ENCODE measurements around the gene OTOG.

The OTOG gene

DNA sequence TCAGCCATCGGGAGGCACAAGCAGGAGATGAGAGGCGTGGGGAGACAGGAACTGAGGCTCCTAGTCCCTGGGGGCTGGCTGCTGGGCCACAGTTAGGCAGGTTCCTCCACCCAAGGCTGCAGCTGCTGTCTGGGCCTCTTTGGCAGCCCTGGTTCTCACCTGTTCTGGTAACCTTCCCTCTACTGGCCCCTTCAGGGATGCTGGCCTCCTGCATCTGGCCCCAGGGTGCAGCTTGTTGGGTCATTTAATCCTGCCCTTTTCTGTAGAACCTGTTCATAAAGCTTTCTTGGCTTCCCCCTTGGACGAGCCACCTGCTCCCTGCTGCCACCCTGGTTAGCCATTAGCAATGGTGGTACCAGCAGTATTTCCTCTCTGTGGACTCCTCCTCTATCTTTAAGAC, 8.3 kb upstream of the OTOG start:
- DNase-seq (ENCODE audit: low read depth in 2 of 2) = no peak

DNA sequence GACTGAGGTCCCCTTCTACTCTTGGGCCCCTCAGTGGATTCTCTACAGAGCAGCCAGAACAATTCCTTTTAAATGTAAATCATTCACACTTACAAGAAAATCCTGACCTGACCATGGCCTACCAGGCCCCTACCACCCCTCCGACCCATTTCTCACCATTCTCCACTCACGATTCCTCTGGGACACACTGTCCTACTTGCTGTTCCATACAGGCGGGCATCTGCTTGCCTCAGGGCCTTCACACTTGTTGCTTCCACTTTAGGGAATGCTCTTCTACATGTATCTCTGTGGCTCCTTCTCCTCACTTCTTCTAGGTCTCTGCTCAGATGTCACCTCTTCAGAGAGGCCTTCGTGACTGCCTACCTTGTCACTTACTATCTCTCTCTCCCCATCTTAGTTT, 6.3 kb upstream of the OTOG start:
- DNase-seq (ENCODE audit: low read depth in 2 of 2) = no peak

DNA sequence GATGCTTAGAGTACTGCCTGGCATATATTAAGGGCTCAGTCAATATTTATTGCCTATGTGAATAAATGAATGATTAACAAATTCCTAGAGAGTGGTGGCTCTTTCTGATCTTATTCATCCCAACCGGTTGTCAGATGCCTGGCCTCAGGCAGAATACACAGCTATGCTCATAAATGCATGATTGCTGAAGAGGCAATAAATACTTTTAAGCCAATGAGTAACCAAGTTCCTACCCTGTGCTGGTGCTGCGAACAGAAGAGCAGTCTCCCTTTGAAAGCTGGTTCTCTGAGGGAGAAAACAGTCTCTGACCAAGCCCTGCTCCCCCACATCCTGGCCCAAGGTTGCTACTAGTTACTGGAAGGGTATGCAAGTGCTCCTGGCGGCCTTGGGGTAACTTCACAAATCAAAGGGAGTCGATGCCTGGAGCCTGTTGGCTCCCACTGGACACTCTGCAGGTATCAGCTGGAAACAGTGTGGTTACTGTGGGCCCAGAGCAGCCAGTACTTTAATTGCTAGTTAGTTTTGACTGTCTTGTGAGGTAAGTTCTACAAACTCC, 5.7 kb upstream of the OTOG start:
- no peak for DNase-seq (ENCODE audit: low read depth in 2 of 2)

DNA sequence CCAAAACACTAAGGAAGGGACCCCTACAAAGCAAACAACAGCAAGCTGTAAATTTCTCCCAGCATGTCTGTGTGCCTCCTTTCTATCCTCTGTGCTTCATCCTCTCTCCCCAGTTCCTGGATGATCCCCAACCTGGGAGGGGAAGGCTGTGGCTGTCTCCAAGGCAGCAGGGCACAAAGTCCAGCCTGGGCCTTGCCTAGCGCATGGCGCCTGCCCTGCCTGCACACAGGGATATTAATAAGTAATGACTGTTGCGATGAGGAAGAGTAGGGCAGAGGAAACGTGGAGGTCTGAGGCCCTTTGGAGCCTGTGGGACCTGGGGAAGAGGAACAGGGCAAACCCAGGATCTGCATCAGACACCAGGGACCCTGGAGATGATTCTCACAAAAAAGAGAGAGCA, 4.8 kb upstream of the OTOG start:
- no peak for DNase-seq (ENCODE audit: low read depth in 2 of 2)

DNA sequence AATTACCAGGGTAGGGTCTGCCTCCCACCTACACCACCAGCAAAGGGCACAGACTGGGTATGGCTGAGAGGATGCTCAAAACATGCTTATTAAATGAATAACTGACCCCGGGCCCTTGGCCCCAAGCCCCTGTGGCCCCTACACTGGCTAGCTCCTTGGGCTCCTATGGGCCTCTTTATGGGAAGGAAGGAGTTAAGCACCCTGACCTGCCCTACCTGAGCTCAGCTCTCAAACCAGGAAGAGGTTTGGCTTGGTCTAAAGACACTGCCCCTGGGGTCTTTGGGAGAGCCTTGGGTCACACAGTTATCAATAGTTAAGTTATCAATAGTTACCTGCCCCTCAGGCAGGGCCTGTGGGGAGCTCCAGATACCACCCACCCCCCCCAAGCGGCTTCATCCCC, 4.0 kb upstream of the OTOG start:
- DNase-seq (ENCODE audit: low read depth in 2 of 2) = no peak

DNA sequence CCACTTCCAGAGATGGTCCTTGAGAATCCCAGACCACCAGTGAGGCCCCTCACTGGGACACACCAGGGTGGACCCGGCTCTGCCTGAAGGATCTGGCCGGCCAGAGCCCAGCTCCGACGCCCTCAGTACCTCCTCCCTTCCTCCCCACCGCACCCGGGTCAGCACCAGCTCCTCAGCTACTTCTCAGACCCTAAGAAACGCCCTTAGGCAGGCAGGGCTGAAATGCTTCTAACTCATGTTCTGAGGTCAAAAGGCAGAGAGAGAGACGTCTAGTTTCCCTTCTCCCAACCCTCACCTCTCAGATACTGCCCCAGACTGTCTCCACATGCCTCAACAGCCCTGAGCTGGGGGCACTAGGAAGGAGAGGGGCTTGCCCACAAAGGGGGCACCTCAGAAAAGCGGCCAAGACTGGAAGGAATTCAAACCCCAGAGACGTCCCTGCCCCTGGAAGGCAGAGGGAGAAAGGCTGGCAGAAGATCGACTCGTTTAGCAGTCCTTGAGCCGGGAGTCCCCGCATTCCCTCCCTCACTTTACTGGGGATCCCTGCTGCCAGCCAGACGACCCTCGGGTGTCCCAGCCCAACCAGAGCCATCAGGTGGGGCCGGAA, 3.4 kb upstream of the OTOG start:
- no peak for DNase-seq (ENCODE audit: low read depth in 2 of 2)

DNA sequence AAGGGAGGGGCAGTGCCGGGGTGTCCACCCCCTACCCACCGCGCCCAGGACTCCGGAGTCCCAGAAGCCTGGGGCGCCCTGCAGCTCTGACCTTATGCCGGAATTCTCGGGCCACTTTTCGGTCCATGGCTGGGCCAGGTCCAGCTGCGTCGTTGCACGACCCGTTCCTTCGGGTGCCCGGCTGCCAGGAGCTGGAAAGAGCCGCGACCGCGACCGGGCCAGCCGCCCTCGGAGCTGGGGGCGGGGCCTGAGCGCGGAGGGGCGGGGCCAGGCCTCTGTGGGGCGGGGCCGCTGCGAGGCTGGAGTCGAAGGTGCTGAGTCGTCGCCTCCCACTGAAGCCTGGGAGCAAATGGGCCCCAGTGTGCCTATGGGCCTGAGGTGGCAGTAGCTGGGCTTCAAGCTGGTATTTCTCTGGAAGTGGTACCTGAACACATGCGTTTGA, 2.9 kb upstream of the OTOG start, which contains the start of gene USH1C:
Gene USH1C (minus strand): TSS at position 236 of the 442 bp plus-strand sequence. CDS start 109 bp downstream, at position 127.
- DNase-seq (ENCODE audit: low read depth in 2 of 2) = peak; percentile 13 to 18

DNA sequence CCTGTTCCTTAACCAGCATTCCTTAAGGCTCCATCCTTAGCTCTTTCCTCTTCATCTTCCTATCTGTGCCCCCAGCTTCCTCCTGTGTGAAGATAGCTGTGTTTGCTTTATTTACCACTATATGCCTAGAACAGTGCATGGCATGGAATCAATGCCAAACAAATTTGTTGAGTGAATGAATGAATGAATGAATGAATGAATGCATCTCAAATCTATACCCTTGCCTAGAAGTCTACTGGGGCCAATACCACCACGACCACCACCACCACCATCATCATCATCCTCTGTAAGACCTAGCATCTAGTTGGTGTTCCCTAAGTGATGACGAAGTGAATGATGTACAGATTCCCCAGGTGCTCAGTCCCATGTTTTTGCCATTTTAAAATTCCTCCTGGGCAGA, 819 bp upstream of the OTOG start:
- no peak for DNase-seq (ENCODE audit: low read depth in 2 of 2)

DNA sequence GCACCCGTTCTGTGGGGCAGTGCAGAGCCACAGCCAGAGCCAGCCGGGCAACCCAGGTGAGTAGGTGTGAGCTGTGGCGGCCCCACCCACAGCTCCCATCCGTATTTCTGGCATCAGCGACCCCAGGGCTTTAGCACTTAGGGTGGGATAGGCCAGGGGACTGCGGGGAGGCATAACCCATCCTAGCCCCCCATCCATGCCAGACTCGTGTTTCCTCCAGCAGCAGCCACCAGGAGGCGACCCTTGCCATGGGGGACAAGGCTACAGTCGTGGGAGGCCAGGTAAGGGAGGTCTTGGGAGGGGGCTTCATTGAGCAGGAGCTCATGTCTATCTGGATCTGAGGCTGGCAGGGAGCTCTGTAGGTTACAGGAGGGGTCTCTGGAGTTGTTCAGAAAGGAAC, 873 bp downstream of the OTOG start:
- no peak for DNase-seq (ENCODE audit: low read depth in 2 of 2)

DNA sequence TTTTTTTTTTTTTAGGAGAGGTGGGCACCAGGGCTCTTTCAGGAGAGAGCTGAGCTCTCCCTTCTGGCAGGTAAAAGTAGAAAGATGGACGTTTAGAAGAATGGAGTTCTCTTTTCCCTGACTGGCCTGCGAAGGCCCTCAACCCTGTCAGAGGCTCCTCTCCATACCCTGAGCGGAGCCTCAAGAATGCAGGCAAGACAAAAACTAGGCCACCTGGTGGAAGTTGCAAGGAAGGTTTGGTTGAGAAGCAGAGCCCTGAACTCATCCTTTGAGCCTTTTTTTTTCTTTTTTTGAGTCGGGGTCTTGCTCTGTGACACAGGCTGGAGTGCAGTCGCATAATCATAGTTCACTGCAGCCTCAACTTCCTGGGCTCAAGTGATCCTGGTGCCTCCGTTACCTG, 1.4 kb downstream of the OTOG start:
- DNase-seq (ENCODE audit: low read depth in 2 of 2) = no peak

DNA sequence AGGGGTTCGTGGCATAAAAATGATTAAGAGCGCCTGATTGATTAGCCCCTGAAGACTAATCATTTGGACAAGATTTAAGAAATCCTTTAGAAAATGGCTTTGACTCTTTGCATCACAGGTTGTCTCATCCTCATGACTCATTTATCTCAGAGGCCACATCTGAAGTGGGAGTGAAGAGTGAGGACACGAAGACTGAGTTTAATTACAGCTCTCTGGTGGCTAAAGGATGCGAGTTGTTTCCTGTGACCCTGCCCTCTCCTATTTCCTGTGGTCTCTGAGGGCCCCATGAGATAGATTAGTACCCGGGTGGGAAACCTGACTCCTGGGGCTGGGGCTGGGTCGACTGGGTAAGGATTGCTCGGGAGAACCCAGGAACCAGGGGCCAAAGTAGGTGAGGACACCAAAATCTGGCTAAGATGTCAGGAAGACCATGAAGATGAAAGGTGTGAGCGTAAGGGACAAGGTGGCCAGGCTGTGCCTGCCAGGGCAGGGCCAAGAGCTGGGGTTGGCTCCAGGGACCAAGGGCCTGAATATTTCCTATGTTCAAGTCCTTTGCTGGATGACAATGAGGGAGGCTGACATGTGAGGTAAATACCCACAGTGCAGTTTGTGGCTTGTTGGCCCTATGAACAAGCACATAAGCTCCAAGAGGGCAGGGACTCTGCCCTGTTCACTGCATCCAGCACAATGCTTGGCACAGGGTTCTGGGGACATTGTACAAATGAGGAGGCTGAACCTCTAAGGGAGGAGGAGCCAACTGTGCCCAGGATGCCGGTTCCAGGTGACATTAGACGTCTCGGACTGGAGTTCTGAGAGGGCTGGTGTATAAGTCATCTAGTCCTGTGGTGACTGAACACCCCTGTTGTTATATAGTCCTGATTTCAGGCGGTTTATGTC, 3.6 kb downstream of the OTOG start:
- DNase-seq (ENCODE audit: low read depth in 2 of 2) = no peak

DNA sequence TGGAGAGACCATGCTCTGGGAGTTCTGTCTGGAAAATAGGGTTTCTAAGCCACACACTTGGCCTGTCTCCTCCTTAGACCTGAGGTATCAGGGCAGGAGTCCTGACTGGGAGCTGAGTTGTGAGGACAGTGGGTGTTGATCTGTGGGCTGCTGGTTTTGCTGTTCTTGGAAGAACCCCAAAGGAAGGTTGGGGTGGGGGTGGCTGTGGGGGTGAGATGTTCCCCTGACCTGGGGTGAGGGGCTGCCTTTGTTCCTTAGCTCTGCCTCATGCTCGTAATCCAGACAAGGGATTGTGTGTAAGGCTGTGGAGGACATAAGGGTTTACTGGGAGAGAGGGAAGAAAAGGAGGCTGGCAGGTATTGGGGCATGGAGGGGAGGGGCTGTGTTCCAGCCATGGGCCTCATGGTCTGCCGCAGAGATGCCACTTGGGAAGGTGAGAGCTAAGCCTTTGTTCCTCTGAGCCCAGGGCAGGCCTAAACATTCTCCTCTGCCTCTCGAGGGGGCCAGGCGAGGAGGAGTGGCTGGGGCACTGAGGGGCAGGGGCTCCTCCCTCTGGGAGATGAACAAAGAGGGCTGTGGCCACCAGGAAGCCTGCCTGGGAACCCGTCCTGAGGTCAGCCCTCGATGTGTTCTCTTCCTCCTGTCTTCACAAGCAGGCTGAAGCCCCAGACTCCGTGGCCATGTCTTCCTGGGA, 4.4 kb downstream of the OTOG start:
- no peak for DNase-seq (ENCODE audit: low read depth in 2 of 2)

DNA sequence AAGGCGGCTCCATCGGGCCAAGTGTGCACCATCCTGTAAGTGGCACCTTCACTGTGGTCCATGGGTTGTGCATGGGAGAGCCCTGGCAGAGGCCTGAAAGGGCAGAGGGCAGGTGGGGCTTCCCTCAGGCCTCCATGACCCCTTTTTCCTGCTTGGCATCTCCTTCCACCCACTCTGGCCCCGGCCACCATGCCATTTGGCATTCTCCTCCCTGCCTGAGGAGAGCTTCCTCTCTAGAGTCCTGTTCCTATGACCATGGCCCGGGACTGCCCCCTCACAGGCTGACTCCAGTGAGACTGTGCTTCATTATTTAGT, 4.9 kb downstream of the OTOG start:
- no peak for DNase-seq (ENCODE audit: low read depth in 2 of 2)

DNA sequence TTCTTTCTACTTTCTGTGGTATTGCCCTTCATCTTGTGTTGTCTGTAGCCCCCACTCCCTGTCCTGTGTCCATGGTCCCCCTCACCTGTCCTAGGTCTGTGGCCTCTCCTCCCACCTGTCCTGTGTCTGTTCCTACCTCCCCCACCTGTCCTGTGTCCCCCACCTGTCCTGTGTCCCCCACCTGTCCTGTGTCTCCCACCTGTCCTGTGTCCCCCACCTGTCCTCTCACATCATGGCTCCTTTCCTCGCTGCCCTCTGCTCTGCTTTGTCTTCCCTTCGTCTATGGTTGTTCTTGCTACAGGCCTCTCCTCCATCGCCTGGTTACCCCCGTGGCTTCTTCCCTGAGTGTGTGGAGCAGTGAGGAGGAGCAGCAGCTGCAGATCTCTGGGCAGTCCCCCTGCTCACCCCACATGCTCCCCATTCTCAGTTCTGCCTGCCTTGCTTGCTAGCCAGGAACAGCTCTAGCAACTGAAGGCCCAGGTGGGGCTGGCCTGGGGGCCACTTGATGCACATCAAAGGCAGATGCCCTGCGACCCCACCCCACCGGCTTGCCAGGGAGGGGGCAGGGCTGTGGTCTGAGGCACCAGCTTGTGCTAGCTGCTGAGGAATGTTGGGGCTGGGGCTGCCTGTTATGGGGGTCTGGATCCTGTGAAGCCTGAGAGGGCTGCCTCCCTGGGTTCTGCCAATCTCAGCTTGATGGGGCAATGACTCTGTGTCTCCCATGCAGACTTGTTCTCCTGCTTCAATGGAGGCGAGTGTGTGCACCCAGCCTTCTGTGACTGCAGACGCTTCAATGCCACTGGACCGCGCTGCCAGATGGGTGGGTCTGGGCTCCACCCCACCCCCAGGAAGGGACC, 5.6 kb downstream of the OTOG start:
- no peak for DNase-seq (ENCODE audit: low read depth in 2 of 2)

DNA sequence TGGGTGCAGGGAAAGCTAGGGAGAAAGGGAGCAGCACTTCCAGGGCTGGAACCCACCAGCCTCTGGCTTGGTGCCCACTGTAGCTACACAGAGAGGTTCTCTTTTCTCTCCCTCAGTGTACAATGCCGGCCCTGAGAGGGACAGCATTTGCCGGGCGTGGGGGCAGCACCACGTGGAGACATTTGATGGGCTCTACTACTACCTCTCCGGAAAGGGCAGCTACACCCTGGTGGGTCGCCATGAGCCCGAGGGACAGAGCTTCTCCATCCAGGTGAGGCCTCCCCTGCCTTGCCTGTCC, 6.1 kb downstream of the OTOG start:
- no peak for DNase-seq (ENCODE audit: low read depth in 2 of 2)

DNA sequence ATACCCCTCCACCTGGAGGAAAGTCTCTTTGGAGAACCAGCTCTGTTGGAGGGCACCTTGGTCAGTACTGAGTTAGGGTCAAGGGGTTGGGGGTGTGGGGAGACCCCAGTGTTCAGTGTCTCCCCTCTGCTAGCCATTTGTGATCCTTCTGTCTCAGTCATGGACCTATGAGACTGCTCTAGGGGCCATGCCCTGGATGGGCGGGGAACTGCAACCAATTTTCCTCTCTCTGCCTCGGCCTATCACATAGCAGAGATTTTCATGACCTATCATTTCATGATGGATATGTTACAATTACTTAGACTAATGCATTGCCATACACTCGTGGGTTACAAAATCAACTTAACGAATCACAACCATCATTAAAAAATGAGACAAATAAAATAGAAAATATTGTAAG, 7.4 kb downstream of the OTOG start:
- DNase-seq (ENCODE audit: low read depth in 2 of 2) = no peak

DNA sequence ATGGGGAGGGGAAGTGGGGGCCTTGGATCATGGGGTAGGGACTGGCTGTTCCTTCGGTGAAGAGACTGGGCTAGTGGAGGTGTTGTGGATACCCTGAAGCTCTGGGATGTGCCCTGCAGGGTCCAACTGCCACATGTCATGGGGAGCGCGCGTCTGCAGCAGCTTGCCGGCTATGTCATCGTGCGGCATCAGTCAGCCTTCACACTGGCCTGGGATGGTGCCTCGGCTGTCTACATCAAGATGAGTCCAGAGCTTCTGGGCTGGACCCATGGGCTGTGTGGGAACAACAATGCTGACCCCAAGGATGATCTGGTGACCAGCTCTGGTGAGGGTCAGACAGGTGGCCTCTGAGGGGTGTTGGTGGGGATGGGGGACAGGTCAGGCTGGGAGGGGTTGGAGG, 9.9 kb downstream of the OTOG start:
- DNase-seq (ENCODE audit: low read depth in 2 of 2) = no peak

DNA sequence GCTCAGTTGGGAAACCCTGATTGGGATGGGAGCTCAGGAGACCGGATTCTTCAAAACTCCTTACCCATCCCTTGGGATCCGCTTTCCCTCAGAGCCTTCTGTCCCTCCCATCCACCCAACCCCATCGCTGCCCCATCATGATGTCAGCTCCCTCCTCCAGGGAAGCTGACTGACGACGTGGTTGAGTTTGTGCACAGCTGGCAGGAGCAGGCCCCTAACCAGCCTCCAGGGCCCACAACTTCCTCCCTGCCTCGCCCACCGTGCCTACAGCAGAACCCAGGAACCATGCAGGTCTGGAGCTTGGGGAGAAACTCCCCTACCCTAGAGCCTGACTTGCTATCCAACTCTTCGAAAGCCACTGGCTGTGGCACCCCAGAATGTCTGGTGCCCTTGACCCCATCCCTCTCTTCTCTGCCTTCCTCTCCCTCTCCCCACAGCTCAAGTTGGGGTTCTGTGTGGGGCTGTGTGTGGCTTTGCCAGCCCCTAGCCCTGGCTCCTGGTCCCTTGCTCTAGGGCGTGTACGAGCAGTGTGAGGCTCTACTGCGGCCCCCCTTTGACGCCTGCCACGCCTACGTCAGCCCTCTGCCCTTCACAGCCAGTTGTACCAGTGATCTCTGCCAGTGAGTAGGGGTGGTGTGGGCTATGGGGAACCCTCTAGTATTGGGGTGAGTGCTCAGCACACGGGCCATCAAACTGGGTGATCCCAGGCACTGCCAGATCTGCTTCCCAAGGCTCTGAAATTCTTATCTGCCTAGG, 11.1 kb downstream of the OTOG start:
- DNase-seq (ENCODE audit: low read depth in 2 of 2) = no peak

DNA sequence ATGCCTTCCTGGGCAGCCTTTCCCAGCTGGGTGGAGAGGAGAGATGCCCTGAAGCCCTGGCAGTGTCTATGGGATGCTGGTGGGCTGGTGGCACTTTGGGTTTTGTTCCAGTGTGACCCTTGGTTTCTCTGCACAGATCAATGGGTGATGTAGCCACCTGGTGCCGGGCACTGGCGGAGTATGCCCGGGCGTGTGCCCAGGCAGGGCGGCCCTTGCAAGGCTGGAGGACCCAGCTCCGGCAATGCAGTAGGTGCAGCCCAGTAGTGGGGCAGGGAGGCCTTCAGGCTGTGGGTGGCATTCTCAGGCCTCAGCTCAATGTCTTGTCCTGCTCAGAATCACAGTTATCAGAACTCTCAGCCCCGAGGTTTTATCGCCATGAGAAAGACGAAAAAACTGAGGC, 11.9 kb downstream of the OTOG start:
- DNase-seq (ENCODE audit: low read depth in 2 of 2) = no peak

DNA sequence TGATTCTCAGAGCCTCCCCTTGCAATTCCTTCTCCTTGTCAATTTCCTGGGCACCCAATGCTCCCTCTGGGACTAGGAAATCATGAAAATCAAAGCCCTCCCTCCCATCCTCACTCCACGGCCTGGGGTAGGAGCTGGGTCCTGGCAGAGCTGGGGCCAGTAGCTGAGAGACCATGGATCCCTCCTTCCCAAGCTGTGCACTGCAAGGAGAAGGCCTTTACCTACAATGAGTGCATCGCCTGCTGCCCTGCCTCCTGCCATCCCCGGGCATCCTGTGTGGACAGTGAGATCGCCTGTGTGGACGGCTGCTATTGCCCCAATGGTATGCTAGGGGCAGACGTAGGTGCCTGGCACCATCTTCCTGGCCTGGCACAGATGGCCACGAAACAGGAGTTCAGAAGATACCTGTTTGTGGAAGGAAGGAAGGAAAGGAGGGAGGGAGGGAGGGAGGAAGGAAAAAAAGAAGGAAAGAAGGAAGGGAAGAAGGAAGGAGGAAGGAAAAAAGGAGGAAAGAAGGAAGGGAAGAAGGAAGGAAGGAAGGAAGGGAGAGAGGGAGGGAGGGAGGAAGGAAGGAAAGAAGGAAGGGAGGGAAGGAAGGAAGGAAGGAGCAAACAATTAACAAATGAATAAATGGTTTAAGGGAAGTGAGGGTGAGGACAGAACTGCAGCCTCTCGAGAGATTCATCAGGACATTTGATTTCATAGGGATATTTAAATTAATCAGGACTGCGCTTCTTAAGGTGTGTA, 12.5 kb downstream of the OTOG start:
- no peak for DNase-seq (ENCODE audit: low read depth in 2 of 2)
